ENCODE results near the gene DCTN3. TPM values are rescaled to one million over a fixed set of nuclear protein-coding genes. Genes with fewer than 3 reads are reported as not detected.

DCTN3 gene
- total and polyA plus RNA-seq, 2 donors (not counting 3 experiments of a cell fraction or from before 2014, with no cell fraction given) = 91.0 to 170 TPM

DNA sequence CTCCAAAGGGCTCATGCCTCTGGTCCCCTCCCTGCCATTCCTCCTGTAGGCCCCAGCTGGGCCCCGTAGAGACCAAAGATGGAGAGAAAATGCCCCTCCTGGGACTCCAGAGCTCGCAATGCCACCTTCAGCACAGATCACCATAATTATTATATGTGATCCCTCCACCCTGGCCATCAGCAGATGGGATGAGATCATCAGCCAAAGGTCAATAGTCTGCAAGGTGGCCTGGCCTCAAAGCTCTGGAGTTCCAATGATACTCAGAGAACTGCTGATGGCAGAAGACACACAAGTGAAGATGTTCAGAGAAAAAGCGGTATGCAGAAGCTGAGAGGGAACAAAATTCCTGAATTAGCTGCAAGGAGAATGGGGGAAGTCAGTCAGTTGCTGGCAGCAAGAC, 13.4 kb downstream of the DCTN3 start:
- no peak for TF ChIP-seq POLR2A (IDR thresholded peaks at IDR 0.05; ENCODE audit: low read depth, low read length)
- Histone ChIP-seq H2AFZ (ENCODE audit: low read depth, low read length) (no peak overlapping the region), H3K9me3 (replicated peaks; ENCODE audit: control insufficient read depth, insufficient read depth, low read length) (no peaks in the 10 kb centered on the region), H3K4me3 (replicated peaks in 1 of 3; ENCODE audit: insufficient read depth in 1 of 3, low read depth in 1 of 3, low read length in 3 of 3) (no peak overlapping the region), H3K79me2 (ENCODE audit: control insufficient read depth, insufficient read depth, low read length) (peaks cover 2% of the 10 kb centered on the region), H3K9me1 (replicated peaks; ENCODE audit: control insufficient read depth, extremely low read depth, insufficient read depth, low read length) (no peaks in the 10 kb centered on the region), H3K27me3 (ENCODE audit: control insufficient read depth in 2 of 2, insufficient read depth in 2 of 2, low read length in 2 of 2) (peaks cover 0 to 10% of the 10 kb centered on the region in 2 experiments), H3K9ac (replicated peaks; ENCODE audit: extremely low read depth, insufficient read depth, low read length) (no peak overlapping the region), H3K4me1 (ENCODE audit: control insufficient read depth, extremely low read depth, insufficient read depth, low read length) (peaks cover 6% of the 10 kb centered on the region), H3K27ac (ENCODE audit: insufficient read depth, low read depth, low read length) (no peak overlapping the region), H3K4me2 (ENCODE audit: insufficient read depth, low read length) (no peak overlapping the region), H4K20me1 (replicated peaks; ENCODE audit: control insufficient read depth, extremely low read depth, insufficient read depth, low read length) (no peaks in the 10 kb centered on the region), H3K36me3 (ENCODE audit: control insufficient read depth in 2 of 2, extremely low read depth in 1 of 2, insufficient read depth in 2 of 2, low read length in 2 of 2) (no peaks in the 10 kb centered on the region)
- BruUV-seq (replicated peaks) = no TSS peak
- dilution Hi-C loops (cut with MboI; ENCODE audit: extremely low pct_ligation_motif_present, low sequenced_read_pairs) (no loop called here), intact Hi-C loops (cut with micrococcal nuclease) (no loop called here)
- CTCF ChIA-PET = interaction anchor here (3.6 to 5.8 kb wide), 5 partner anchors 14 to 203 kb away, joined by 28 to 104 read pairs (median 65); no protein-coding TSS in a partner anchor
- FAIRE-seq = no peak
- POLR2A ChIA-PET = no interaction called here
- no peak for DNase-seq (ENCODE audit: low read depth, low spot score)

DNA sequence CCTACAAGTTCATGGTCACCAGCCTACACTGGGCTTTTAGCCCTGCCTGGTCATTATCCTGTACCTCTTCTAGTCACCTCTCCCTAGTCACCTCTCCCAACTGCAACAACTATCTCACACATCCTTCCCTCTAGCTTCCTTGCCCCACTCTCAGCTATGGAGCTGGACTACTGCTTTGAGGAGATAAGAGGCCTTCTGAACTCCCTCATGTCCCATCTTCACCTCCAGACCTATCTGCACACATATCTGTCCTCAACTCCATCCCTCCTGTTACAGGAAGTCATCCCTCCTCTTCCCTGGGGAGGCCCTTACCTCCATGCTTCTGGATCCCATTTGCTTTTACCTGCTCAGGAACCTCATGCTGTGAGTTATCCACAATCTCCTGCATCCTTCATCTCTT, 14.1 kb downstream of the DCTN3 start:
- Histone ChIP-seq H3K27ac (ENCODE audit: insufficient read depth, low read depth, low read length) (no peak overlapping the region), H3K9me1 (replicated peaks; ENCODE audit: control insufficient read depth, extremely low read depth, insufficient read depth, low read length) (no peaks in the 10 kb centered on the region), H3K27me3 (ENCODE audit: control insufficient read depth in 2 of 2, insufficient read depth in 2 of 2, low read length in 2 of 2) (peaks cover 0 to 10% of the 10 kb centered on the region in 2 experiments), H3K79me2 (ENCODE audit: control insufficient read depth, insufficient read depth, low read length) (no peaks in the 10 kb centered on the region), H3K36me3 (ENCODE audit: control insufficient read depth in 2 of 2, extremely low read depth in 1 of 2, insufficient read depth in 2 of 2, low read length in 2 of 2) (no peaks in the 10 kb centered on the region), H3K4me2 (ENCODE audit: insufficient read depth, low read length) (no peak overlapping the region), H3K9me3 (replicated peaks; ENCODE audit: control insufficient read depth, insufficient read depth, low read length) (no peaks in the 10 kb centered on the region), H3K4me3 (replicated peaks in 1 of 3; ENCODE audit: insufficient read depth in 1 of 3, low read depth in 1 of 3, low read length in 3 of 3) (no peak overlapping the region), H3K4me1 (ENCODE audit: control insufficient read depth, extremely low read depth, insufficient read depth, low read length) (peaks cover 2% of the 10 kb centered on the region), H2AFZ (ENCODE audit: low read depth, low read length) (no peak overlapping the region), H4K20me1 (replicated peaks; ENCODE audit: control insufficient read depth, extremely low read depth, insufficient read depth, low read length) (no peaks in the 10 kb centered on the region), H3K9ac (replicated peaks; ENCODE audit: extremely low read depth, insufficient read depth, low read length) (no peak overlapping the region)
- DNase-seq (ENCODE audit: low read depth, low spot score) (no peak), FAIRE-seq (no peak)
- no TSS peak for BruUV-seq (replicated peaks)
- CTCF ChIA-PET = interaction anchor here (1.6 to 5.8 kb wide), 8 partner anchors 9 to 203 kb away, joined by 3 to 104 read pairs (median 34); no protein-coding TSS in a partner anchor
- TF ChIP-seq POLR2AphosphoS5 (IDR thresholded peaks at IDR 0.05; ENCODE audit: insufficient read depth, low read depth, low read length) = no peak
- no peak for TF ChIP-seq FOS (IDR thresholded peaks at IDR 0.05; ENCODE audit: borderline replicate concordance, insufficient read depth, low read length)
- TF ChIP-seq GATA2 (IDR thresholded peaks at IDR 0.05; ENCODE audit: insufficient read depth, insufficient read length, low read depth, low read length) = no peak
- no peak for TF ChIP-seq POLR2A (IDR thresholded peaks at IDR 0.05; ENCODE audit: low read depth, low read length)
- no peak for TF ChIP-seq MYC (IDR thresholded peaks at IDR 0.05; ENCODE audit: low read depth, low read length)
- TF ChIP-seq, protein P1, sequence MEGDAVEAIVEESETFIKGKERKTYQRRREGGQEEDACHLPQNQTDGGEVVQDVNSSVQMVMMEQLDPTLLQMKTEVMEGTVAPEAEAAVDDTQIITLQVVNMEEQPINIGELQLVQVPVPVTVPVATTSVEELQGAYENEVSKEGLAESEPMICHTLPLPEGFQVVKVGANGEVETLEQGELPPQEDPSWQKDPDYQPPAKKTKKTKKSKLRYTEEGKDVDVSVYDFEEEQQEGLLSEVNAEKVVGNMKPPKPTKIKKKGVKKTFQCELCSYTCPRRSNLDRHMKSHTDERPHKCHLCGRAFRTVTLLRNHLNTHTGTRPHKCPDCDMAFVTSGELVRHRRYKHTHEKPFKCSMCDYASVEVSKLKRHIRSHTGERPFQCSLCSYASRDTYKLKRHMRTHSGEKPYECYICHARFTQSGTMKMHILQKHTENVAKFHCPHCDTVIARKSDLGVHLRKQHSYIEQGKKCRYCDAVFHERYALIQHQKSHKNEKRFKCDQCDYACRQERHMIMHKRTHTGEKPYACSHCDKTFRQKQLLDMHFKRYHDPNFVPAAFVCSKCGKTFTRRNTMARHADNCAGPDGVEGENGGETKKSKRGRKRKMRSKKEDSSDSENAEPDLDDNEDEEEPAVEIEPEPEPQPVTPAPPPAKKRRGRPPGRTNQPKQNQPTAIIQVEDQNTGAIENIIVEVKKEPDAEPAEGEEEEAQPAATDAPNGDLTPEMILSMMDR (IDR thresholded peaks at IDR 0.05; ENCODE audit: extremely low read depth in 1 of 2, insufficient read depth in 1 of 2, low read depth in 1 of 2, low read length in 2 of 2) = no peak
- no peak for TF ChIP-seq EZH2 (IDR thresholded peaks at IDR 0.05; ENCODE audit: borderline replicate concordance, low read depth, low read length, severe bottlenecking)
- TF ChIP-seq, protein P2, sequence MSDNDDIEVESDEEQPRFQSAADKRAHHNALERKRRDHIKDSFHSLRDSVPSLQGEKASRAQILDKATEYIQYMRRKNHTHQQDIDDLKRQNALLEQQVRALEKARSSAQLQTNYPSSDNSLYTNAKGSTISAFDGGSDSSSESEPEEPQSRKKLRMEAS (IDR thresholded peaks at IDR 0.05; ENCODE audit: insufficient read depth, insufficient read length) = no peak
- TF ChIP-seq JUN (IDR thresholded peaks at IDR 0.05; ENCODE audit: borderline replicate concordance, insufficient read depth, insufficient read length, low read depth) = no peak
- dilution Hi-C loops (cut with MboI; ENCODE audit: extremely low pct_ligation_motif_present, low sequenced_read_pairs) (no loop called here), intact Hi-C loops (cut with micrococcal nuclease) (no loop called here)
- POLR2A ChIA-PET = no interaction called here
